ENCODE results near the gene MN1. TPM values are rescaled to one million over a fixed set of nuclear protein-coding genes. Genes with fewer than 3 reads are reported as not detected.

Gene MN1
- total RNA-seq, 3 donors from 2014 or later = 0.49 to 7.6 (median 1.8) TPM

DNA sequence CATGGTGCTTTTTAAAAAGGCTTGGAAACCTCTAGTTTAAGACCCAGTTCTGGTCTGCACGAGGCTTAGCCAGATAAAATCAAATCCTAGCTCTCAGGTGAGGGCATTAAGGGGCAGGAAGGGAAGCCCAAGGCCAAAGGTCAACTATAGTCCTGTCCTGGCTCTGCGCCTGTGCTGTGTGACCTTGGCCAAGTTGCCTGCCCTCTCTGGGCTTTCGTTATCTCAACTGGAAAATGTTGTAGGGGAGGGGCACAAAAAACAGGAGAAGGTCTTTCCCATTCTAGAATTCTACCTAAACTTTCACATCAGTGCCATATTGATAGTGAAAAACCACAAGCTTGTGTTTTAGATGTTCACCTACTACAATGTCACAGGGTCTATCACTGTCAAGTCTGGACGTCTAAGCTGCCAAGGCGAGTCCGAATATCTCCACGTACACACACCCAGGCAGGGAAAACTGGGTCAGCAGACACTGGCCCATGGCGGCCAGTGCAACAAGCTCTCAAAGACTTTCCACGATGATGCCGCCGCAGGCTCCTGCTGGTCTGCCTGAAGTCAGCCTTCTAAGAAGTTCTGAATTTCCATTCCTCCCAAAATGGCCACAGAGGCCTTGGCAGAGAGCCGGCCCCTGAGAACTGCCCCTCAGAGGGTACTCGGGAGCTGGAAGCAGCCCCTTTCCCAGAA is 18.0 kb downstream of the MN1 start:
- TF ChIP-seq, protein P1, sequence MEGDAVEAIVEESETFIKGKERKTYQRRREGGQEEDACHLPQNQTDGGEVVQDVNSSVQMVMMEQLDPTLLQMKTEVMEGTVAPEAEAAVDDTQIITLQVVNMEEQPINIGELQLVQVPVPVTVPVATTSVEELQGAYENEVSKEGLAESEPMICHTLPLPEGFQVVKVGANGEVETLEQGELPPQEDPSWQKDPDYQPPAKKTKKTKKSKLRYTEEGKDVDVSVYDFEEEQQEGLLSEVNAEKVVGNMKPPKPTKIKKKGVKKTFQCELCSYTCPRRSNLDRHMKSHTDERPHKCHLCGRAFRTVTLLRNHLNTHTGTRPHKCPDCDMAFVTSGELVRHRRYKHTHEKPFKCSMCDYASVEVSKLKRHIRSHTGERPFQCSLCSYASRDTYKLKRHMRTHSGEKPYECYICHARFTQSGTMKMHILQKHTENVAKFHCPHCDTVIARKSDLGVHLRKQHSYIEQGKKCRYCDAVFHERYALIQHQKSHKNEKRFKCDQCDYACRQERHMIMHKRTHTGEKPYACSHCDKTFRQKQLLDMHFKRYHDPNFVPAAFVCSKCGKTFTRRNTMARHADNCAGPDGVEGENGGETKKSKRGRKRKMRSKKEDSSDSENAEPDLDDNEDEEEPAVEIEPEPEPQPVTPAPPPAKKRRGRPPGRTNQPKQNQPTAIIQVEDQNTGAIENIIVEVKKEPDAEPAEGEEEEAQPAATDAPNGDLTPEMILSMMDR (IDR thresholded peaks at IDR 0.05) = no peak
- intact Hi-C loops (cut with DNase I, micrococcal nuclease) = no loop called here
- Histone ChIP-seq H3K4me3 (no peak overlapping the region), H3K36me3 (ENCODE audit: low read depth) (no peaks in the 10 kb centered on the region), H3K4me1 (ENCODE audit: low read depth) (no peaks in the 10 kb centered on the region), H3K9me3 (no peaks in the 10 kb centered on the region)
- ATAC-seq (no peak), DNase-seq (no peak)

DNA sequence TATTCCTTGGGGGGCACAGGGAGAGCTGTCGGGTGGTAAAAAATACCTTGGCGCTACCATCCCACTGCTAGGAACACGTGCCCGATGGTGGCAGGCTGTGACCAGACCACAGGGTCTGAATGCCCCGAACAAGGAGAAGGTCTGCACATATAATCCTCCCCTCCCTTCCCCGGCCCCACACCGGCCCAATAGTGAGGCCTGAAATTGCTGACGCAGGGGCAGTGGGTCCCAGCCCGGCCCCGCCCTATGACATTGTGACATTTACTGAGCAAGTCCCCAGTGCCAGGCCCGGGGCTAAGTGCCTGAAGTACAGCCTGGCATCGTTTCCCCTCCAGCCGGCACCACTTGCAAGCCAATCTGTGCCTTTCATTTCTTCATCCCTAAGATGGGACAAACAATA is 19.5 kb downstream of the MN1 start:
- ATAC-seq = no peak

DNA sequence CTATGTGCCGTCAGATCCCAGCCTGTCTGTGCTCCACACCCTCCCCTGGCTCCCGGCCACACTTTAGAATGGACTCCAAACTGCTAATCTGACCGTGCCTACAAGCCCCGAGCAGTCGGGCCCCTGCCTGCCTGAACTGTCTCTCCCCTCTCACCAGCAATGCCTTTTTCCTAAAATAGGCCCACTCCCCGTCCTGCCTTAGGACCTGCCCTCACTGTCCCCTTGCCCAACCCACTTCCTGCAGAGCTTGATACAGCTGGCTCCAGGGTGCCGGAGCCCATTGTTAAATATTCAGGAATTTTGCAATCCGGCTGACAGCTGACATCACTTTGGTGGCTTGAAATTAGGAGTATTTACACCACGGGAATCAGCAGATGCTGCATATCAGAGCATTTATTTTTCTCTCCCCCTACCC is 21.4 kb downstream of the MN1 start:
- intact Hi-C loops (cut with DNase I, micrococcal nuclease) = no loop called here
- no peak for ATAC-seq
- H3K9me3 ChIP-seq = no peaks in the 10 kb centered on the region
- DNase-seq = no peak
- H3K4me1 ChIP-seq (ENCODE audit: low read depth) = no peaks in the 10 kb centered on the region
- H3K36me3 ChIP-seq (ENCODE audit: low read depth) = no peaks in the 10 kb centered on the region
- TF ChIP-seq, protein P1 (IDR thresholded peaks at IDR 0.05) = no peak
- no peak overlapping the region for H3K4me3 ChIP-seq

More for the DNA sequence above, 19.5 kb downstream of the MN1 start:
- no peaks in the 10 kb centered on the region for H3K9me3 ChIP-seq
- no peaks in the 10 kb centered on the region for H3K36me3 ChIP-seq (ENCODE audit: low read depth)
- TF ChIP-seq, protein P1 (IDR thresholded peaks at IDR 0.05) = no peak
- H3K4me1 ChIP-seq (ENCODE audit: low read depth) = no peaks in the 10 kb centered on the region
- DNase-seq = no peak
- H3K4me3 ChIP-seq = no peak overlapping the region
- intact Hi-C loops (cut with DNase I, micrococcal nuclease) = no loop called here

DNA sequence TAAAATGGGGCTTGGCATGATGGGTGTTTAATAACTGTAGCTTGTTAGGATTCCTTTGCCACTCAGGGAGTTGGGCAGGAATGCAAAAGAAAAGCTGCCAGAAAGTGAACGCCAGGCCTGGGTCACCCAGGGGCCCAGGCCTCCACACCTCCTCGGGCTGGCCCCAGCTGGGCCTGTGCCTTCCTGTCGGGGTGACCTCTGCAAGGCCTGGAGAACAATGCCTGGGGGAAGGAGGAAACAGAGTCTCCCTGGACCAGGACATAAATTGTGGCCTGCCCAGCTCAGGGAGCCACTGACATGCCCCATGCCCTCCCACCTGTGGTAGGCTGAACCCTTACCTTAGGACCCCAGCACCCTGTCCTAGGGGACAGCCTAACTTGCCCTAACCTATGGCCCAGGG is 21.9 kb downstream of the MN1 start:
- Histone ChIP-seq H3K36me3 (ENCODE audit: low read depth) (no peaks in the 10 kb centered on the region), H3K4me1 (ENCODE audit: low read depth) (no peaks in the 10 kb centered on the region), H3K4me3 (no peak overlapping the region), H3K9me3 (no peaks in the 10 kb centered on the region)
- intact Hi-C loops (cut with DNase I, micrococcal nuclease) = no loop called here
- DNase-seq (no peak), ATAC-seq (no peak)
- TF ChIP-seq, protein P1 (IDR thresholded peaks at IDR 0.05) = no peak

DNA sequence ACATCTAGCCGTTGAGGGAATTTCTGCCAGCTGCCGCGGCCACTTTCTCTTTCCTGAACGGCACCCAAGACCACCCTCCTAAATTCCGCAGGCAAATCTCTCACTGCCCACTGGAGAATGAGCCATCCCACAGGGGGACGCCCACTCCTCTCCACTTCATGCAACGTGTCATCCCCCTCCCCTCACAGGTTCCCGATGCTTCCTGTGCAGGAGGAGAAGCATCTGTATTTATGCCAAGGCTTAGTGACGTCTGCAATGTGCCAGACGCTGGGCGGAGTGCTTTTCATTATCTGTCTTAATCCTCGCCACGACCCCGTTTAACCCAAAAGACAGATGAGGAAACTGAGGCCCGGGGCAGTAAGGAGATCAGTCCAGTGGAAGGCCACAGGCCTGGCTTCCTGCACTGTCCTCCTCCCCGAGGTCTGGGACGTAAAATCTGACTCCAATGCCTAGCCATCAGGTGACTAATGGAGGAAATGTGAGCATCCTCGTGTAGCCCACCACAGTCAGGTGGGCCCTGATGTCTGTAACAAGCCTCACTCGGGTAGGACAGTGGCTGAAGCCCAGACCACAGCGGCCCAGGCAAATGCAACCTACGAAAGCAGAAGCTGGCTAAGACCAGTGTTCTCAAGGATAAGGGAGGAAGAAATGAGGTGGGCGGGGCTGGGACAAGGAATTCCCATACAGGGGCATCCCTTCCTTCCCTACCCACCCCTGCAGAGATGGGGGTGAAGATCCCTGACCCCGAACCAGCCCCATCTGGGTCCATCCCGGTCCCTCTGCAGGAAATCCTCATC is 23.1 kb downstream of the MN1 start:
- Histone ChIP-seq H3K4me3 (no peak overlapping the region), H3K9me3 (no peaks in the 10 kb centered on the region), H3K4me1 (ENCODE audit: low read depth) (no peaks in the 10 kb centered on the region), H3K36me3 (ENCODE audit: low read depth) (no peaks in the 10 kb centered on the region)
- intact Hi-C loops (cut with DNase I, micrococcal nuclease) = no loop called here
- TF ChIP-seq, protein P1 (IDR thresholded peaks at IDR 0.05) = no peak
- DNase-seq (no peak), ATAC-seq (no peak)

Data from mucosa of descending colon (tissue), 3 donors.